DMS153 treated with DMSO at 0.1 percent for 48 hours (cell line): Measurements from ENCODE around the gene THY1.
"Not testable (repeated sequence)": the region's sequence is repeated elsewhere in the genome, so short reads cannot be mapped to it uniquely, and the experiment has no call there.

Experiments used
- DNase-seq: peaks from one replicate; lab custom pipeline; 2025; ENCODE audit not compliant: unreplicated experiment; lab: John Stamatoyannopoulos, UW

Gene THY1

DNA sequence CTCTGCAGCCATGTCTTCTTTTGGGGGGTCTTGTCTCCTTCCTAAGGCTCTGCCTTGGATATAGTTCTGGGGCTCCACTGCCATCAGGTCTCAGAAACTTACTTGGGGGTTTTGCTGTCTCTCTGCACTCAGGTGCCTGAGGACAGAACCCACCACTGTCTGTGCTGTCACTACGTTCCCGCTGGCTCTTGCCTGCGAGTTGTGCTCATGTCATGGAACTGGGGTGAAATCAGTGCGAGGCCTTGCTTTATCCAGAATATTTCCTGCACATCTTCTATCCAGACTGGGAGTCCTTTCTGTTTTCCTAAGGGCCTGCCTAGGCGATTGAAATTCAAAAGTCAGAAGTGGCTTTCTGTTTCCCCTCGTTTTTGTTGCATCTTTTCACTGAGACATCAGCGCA lies 34.9 kb downstream of the THY1 start:
- no peak for DNase-seq

DNA sequence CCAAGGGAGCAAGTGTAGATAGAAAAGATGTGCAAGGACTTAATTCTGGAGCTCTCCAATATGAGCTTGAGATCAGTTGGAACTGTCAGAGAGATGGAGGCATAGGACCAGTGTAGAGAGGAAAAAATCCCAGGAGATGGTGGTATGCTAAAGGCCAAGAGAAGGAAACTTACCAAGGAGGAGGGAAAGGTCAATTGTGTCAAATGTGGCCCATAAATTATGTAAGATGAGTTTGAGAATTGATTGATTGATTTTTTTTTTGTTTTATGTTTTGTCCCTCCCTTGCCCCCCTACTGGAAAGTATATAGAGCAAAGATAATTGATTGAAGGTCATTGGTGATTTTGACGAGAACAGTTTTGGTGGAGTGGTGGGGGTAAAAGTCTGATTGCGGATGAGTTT lies 38.6 kb downstream of the THY1 start:
- no peak for DNase-seq

DNA sequence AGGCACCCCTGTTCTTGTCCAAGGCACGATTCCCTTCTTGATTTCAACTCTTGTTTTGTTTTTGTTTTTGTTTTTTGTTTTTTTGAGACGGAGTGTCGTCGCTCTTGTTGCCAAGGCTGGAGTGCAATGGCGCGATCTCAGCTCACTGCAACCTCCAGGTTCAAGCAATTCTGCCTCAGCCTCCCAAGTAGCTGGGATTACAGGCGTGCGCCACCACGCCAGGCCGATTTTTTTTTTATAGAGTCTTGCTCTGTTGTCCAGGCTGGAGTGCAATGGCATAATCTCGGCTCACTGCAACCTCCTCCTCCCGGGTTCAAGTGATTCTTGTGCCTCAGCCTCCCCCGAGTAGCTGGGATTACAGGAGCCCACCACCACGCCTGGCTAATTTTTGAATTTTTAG lies 40.5 kb downstream of the THY1 start:
- not testable (repeated sequence) for DNase-seq

DNA sequence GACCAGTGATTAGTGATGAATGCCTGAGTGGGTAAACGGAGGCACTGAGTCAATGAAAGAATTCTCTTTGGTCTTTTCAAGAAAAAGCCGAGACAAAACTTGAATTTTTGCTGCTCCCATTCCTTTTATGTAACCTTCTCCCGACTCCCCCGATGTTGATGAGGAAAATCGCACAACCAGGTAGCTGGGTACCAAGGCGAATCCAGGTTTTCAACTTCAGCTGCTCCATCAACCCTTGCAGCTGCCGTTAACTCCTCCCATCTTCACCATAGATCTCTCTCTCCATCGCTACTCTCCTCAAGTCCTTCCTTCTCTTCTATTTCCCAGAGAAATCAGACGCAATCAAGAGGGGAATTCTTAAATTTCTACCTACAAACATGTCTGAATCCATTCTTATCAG lies 40.9 kb downstream of the THY1 start:
- DNase-seq: no peak

DNA sequence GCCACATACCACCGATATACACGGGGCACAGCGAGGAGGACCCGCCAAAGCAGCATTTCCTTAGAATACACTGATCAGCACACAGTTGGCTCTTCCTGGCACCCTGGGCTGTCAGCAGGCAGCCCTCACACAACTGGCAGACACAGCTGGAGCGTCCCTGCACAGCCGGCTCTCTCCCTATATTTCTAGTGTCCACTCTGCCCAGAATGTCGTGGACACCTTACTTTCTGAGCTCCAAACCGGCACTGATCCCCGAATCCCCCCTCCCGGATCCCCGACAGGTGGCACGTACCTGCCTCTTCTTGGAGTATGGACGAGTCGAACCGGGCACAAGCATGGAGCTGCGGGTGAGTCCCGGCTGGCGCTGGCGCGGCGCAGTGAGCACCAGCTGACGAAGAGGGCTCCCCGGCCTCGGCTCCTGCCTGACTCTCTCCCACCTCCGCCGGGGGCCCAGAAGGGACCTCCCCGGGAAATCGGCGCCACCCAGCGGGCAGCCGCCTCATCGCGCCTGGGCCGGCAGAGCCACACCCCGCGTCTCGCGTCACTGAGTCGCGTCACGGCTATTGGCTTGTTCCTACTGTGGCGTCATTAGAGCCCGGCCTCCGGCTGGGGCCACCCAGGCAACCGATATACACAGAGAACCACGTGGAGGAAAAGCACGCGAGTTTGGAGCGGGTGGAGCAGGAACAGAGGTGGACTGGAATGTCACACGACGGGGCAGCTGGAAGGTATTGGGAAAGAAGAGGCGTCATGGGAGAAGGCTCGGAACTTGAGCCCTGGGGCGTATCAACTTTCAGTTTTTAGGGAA lies 41.6 kb downstream of the THY1 start, which contains the start of gene USP2:
USP2 (minus strand) TSS at position 510 of the 808 bp plus-strand sequence. CDS start 8,210 bp downstream, outside the sequence.
- peak; percentile 94 for DNase-seq

DNA sequence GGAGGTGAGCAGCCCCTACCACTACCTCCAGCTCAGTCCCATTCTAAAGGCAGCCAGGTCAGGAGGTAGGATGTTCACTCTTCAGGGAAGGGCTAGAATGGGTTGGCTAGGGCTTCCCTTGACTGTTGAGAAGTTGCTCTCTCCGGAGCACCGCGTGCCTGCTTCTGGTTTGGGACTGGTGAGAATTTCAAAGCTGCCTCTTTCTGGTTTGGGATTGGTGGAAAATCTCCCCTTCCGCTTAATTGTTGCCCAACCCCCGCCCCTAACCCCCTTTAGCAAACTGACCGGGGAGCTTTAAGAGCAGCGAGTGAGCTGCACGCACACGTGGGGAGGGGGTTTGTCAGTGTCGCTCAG lies 42.2 kb downstream of the THY1 start:
- DNase-seq: no peak

DNA sequence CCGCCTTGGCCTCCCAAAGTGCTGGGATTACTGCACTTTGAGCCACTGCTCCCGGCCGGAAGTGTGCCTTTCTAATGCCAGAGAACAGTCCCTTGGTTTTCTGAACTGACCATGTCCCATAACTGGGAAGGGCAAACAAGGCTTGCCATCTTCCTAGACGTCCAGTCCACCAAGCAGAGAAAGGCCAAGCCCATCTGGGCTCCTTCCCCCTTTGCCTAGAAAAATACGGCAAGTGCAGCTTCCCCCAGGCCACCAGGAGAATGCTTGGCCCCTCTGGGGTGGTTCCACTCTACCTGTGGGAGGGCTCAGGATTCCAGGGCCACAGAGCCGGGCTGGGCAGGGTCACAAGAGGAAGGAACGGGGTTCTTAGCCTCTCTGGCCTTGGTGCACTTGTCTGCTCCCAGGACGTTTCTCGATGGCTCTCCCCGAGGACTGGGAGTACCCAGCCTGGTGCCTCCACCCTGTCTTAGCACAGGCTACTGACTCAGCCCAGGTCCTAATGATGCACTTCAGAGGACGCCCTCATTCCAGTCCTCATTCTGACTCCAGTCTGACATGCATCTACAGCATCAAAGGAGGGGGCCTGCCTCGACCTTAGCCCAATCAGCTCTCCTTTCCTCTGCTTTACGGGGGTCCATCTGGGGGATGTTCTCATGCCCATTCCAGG lies 42.7 kb downstream of the THY1 start:
- DNase-seq: no peak

DNA sequence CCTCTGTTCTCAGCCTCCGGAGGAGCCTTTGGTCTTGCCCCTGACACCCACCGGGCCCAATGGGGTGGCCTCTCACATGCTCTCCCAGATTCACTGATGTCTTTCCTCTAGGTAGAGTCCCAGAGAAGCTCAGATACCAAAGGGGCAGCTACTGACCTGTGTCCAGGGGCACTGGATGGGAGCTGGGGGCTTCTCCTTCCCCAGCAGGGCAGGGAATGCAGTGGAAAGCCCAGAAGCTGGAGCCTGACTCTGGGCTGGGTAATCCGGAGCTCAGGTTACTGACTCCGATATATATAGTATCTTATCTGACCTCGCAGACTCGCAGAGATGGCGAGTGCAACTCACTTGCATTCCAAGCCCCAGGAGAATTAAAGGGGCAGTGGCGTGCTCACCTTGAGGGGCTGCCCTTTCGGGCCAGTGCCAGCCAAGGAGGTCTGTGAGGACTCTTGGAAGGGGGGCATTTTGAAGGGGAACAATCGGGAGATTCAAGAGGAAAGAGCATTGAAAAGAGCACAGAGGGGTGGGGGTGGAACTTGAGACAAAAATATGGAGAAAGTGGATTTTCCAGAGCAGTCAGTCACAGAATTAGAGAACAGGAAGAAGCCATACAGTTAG lies 44.0 kb downstream of the THY1 start:
- DNase-seq: no peak

DNA sequence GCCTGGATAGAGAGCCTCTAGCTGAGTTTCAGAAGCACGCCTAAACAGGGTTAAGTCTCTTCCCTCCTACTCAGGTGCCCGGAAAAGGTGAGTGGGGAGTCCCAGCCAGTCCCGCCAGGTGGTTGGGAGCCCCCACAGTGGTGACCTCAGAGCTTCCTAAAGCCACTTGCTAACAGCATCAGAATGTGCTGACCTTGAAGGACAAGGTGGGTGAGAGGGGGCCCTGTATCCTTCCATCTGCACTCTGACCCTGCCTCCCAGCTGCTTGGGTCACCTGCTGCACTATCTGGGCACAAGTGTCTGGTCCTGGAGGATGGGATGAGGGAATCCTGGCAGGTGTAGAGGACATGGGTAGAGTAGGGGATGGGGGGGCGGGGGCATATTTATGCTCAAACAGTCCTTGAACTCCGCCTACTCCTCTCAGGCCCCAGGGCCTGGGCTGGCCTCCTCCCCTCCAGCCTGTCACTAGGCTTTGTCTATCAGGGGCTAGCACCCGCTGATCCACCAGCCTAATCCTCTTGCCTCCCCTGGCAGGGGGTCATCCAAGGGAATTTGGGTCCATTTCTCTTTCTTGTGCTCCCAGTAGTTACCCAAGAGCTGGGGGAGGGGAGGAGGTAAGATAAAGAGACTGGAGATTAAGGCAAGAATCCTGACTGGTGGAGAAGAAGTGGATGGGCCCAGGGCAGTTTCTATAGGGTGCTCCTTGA lies 44.9 kb downstream of the THY1 start:
- no peak for DNase-seq

DNA sequence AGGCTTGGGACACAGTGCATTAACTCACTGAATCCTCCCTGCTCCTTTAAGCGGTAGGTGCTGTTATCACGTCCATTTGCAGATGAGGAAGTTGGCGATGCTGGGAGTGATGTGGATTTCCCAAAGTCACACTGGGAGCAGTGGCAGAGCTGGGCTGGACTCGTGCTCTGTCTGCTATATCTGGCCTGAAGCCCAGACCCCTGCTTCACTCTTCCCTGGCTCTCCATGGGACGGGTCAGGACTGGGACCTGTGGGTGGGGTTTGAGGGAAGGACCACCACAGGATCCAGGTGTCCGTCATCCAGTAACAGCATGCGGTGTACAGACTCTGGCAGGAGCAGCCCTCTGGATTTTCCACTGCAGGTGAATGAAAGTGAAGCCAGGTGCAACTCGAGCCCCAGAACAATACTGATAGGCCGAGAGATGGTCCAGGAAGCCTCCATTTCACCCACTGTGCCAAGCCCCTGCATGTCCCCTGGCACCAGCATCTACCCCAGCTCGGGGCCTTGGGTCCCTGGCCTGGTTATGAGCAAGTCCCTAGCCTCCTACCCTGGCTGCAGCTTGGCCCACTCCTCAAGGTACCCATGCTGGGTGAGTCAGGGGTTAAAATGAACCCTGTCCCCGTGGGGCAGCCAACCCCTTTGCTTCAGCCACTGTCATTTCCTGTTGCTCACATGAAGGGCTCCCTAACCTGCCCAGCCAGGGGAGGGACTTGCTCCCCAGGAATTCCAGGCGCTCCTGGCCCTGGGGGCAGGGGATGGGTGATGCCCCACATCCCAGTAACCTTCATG lies 45.7 kb downstream of the THY1 start:
- no peak for DNase-seq

DNA sequence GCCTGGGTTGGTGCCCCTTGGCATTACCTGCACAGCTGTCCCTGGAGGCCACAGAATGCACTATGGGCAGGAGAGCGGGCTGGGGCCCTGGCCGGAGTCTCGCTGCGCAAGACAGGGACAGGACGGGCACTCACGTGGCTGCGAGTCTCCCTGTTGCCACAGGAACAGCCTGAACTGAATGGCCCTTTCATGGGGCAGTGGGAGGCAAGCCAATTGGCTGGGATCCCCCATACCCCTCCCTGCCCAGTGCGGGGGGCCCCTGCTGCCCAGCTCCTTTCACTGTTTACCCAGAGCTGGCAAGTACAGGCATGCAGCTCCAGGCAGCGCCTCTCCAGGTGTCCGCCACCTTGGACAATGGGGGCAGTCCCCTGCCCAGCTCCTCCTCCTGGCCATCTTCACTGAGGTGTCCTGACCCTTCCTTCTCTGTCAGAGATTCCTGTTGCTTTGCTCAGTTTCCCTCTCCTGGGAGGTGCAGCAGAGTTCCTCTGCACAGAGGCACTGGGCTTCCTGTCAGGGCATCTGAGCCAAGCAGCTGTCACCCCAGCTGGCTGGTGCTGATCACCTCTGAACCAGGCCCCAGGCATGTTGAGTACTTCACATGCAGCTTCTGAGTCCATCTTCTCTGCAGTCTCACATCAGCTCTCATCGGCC lies 46.6 kb downstream of the THY1 start:
- DNase-seq: peak; percentile 53

DNA sequence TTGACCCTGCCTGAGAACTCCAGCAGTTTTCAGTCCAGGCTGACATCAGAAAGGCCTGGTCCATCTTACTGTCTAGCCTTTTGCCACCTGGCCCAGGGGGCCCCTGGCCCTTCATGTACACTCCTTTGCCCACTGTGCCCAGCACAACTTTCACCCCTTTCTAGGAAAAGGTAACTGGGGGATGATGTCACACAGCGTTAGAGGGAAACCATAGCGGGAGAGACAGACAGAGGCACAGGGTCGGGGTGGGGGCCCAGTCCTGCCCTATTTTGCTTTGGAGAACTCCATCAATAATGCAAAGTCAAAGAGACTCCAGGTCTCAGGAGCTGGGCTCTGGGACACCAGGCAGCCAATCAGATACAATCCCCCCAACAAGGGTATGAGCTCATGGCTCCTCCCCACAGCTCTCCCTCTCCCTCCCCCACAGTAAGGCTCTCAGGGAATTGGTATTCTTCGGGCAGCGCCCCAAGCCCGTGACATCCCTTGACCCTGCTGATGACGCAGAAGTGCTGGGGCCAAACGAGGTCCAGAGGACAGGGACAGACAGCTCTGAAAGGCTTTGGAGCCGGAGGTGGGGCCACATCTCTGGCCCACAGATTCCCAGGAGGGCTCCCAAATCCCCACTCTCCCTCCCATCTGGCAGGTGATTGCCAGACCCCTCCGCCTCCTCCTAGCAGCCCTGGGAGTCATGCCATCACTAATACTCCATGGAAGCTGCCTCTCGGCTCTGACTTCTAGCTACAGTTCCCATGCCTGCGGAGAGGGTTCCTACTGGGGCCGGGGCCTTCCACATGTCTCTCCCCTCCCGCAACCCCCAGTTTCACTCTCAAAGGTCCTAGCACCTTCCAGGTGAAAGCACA lies 47.4 kb downstream of the THY1 start:
- DNase-seq: no peak

DNA sequence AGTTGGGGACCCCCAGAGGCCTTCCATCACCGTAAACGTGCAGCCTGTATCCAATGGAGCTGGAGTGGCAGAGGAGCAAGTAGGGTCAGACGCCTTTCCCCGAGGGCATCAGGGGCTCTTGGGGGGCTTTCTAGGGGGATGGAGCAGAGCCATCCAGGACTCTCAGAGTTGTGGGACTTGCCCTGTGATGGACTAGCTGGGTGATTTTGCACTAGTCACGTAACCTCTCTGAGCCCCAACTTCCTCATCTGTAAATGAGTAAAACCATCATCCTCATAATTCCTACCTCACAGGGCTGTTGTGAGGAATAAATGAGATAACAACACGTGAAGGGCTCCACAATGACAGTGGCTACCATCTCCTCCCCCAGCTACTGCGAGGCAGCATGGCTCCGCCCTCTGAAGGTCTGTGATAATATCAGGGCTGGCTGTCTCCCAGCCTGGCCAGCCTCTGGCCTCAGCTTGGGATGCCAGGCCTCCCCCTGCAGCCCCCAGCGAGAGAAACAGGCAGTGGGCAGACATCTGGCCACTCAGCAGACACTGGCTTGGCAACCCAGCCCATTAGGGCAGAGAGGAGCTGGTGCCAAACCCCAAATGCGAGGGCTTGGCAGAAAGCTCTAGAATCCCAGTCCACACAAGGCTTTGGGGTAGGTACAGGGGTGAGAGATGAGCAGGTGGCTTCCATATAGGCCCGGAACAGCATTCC lies 48.2 kb downstream of the THY1 start:
- no peak for DNase-seq

DNA sequence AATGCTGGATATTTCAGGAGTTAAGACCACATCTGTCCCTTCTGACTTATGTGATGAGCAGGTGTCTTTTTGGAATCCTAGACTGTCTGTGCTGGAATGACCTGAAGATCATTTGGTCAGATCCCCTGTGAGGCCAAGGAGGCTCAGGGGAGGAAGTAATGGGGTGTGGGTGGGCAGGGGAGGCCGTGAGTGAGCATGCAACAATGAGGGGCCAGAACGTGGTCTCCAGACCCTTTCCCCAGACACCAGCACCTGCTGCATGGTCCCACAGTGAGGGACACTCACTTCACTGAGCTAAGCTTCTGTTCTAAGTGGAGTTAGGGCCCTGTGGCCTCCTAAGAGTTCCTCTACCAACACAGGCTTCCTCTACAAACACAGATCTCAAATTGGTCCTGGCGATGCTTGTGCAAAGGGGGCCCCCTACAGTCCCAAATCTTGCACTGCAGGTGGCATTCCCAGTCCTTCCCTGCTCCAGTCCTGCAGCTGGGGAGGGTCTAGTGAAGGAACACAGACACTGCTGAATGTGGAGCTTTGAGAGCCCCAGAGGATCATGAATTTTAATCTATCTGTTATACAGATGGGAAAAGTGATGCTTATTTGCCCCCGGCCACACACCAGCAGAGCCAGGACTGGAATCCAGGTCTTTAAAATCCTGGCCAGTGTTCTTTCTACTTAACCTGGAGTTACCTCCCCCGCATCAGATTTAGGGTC lies 48.9 kb downstream of the THY1 start:
- DNase-seq: peak; percentile 86

DNA sequence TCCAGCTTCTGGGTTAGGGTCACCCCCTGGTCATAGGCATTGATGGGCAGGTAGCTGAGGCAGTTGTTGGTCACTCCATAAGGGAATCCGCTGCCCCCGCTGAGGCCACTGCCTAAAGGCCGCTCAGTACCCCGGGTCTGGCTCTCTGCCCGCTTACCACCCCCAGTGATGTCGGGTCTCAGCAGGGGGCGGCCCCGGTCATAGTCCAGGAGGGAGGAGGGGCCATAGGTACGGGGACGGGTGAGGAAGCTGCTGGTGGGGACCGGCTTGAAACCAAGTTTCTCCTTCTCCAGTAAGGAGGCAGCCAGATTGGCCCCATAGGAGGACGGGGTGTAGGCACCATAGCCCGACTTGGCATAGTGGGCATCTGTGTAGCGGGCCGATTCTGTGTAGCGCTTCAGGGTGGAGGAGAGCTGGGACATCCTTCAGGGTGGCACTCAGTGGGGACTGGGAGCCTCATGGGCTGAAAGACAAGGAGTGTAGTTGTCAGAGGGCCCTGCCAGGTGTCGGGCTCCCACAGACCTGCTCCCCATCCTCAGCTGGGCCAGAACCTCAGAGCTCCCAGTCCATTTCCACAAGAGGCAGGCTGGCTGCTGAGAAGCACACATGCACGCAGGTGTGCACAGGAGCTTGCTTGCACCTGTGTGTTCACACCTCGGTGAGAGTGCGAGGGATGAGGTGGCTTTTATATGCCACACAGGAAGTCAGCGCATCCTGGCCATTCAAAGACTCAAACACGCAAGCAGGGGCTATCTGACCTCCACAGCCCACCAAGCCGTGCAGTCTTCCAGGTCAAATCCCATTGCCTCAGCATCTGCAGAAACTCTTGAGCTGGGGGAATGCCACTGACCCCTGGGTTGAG lies 49.7 kb downstream of the THY1 start:
- DNase-seq: no peak

DNA sequence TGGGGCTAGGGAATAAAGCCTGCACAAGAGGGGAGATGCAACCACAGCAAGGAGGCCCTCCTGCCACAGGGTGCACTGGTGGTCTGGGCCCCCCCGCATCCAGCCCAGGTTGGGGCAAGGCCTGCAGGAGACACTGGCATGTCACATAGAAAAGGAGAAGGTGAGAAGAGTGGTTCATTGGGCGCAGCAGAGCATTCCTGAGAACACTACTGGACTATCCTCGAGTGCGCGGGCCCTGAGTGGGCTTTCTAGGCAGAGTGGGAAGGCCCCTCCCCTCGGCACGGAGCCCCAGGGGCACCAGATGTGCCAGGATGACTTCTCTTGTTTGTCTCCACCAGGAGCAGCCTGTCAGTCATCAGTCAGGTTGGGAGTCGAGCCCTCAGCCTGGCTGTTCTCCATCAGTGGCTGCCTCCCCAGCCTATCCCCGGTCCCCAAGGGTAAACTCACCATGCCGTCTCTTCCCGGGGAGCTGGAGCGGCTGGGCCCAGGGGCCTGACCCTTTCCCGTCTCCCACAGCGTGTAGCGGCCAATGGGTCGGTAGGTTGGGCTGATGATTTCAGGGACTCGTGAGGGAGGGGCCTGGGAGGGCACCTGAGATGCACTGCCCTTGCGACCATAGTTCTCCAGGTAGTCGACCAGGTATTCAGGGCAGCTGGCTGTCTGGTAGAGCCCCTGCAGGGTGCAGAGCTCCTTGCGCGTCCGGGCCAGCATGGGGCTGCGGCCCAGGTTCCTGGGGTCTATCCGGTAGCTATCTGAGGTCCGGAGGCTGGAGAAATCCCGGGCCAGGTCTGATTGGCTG lies 50.5 kb downstream of the THY1 start:
- no peak for DNase-seq
